Stomach (tissue), 9 donors: ENCODE results near the gene SWI5. TPM values are rescaled to one million over a fixed set of nuclear protein-coding genes. Genes with fewer than 3 reads are reported as not detected.
"Not testable (repeated sequence)": the region's sequence is repeated elsewhere in the genome, so short reads cannot be mapped to it uniquely, and the experiment has no call there.

ENCODE experiments used
- DNase-seq, 2 donors: peaks; one replicate each; pipeline versions ENCODE4 v3.0.0 to v3.0.0-alpha.2; 2013 to 2019
- H3K27ac ChIP-seq, 5 donors: fragments of 200-600 bp in 4 of 5; sonication (generic) in 4 of 5; one replicate each; pipeline ENCODE4 v1.5.1; 2013 to 2019; ENCODE audit warnings: mild to moderate bottlenecking in 1 of 5, moderate library complexity in 1 of 5
- H3K27me3 ChIP-seq, 3 donors: fragments of 200-600 bp; sonication (generic); one replicate each; pipeline ENCODE4 v1.5.1; 2017 to 2019; ENCODE audit warnings: mixed run types in 1 of 3
- H3K36me3 ChIP-seq, 4 donors: fragments of 200-600 bp; sonication (generic); 1 replicate in 3 of 4; 2 replicates in 1 of 4; pipeline ENCODE4 v1.5.1; 2016 to 2019
- H3K4me1 ChIP-seq, 4 donors: fragments of 200-600 bp; sonication (generic); one replicate each; pipeline ENCODE4 v1.5.1; 2016 to 2019
- H3K4me3 ChIP-seq, 4 donors: fragments of 200-600 bp; sonication (generic) in 3 of 4; one replicate each; pipeline ENCODE4 v1.5.1; 2016 to 2019; ENCODE audit warnings: mild to moderate bottlenecking in 1 of 4
- H3K9me3 ChIP-seq, 4 donors: fragments of 200-600 bp; sonication (generic); one replicate each; pipeline ENCODE4 v1.5.1; 2016 to 2019
- CTCF ChIP-seq, 7 experiments: fragments of 450-650 bp in 4 of 7; fragments of 200-600 bp in 3 of 7; sonication (generic) in 3 of 7; IDR thresholded peaks; one replicate each; pipeline ENCODE4 v1.5.1; 2016 to 2019; ENCODE audit warnings: antibody characterized with exemption in 7 of 7, control low read depth in 2 of 7, mild to moderate bottlenecking in 1 of 7
- EP300 ChIP-seq: sonication (generic); formaldehyde crosslinking; IDR thresholded peaks from one replicate; pipeline ENCODE4 v1.6.1; 2017; ENCODE audit warnings: antibody characterized with exemption
- POLR2A ChIP-seq, 4 donors: fragments of 450-650 bp; IDR thresholded peaks; one replicate each; pipeline ENCODE4 v1.6.1; 2016; ENCODE audit warnings: antibody characterized with exemption in 4 of 4, control low read depth in 2 of 4, mild to moderate bottlenecking in 1 of 4, moderate library complexity in 1 of 4
- POLR2AphosphoS5 ChIP-seq, 3 donors: sonication (generic); formaldehyde crosslinking; IDR thresholded peaks; one replicate each; pipeline ENCODE4 v1.6.1; 2016; ENCODE audit warnings: antibody characterized with exemption in 3 of 3
- WGBS, 5 donors: extraction: QIAGEN DNeasy Blood & Tissue Kit in 3 of 5; methylation state at CpG; one replicate each; pipeline versions ENCODE4 v1.1.5 to v1.1.7; 2013 to 2018; 5-methylcytosine and 5-hydroxymethylcytosine counted together
- intact Hi-C: fragments of 100-400 bp; cut with DNase I; formaldehyde crosslinking; loops from one replicate; pipeline ENCODE4 v1.15.1; 2023; ENCODE audit warnings: low total_unique reads
- polyA plus RNA-seq, 3 donors: library from polyadenylated mRNA; stranded (reverse); fragments of 200-250 nt; gene quantifications; one replicate each; pipeline ENCODE4 v1.2.3, GENCODE V29; 2013
- total RNA-seq, 5 donors: library from RNA; depleted of rRNA; stranded (reverse); fragments of >200 nt; gene quantifications; one replicate each; pipeline versions ENCODE4 v1.1.0 to v1.2.3, GENCODE V29; 2014 to 2016
- donor health status: healthy with polysubstance abuse.
- donor health status: Bipolar disorder and iron deficiency.
- donor health status: healthy.

The SWI5 gene
- total and polyA plus RNA-seq, 8 donors = 8.1 to 61.3 (median 32.9) TPM; not detected in 2

GRCh38 chr9:128271512-128271911, 4.6 kb upstream of the SWI5 start:
- Histone ChIP-seq H3K36me3 (peaks cover 46 to 71% (median 65%) of the 10 kb centered on the region in 4 donors), H3K27ac (peak overlapping the region in 2 of 5 donors; percentile 36 to 38), H3K27me3 (no peaks in the 10 kb centered on the region), H3K4me1 (peaks cover 15 to 32% (median 24%) of the 10 kb centered on the region in 4 donors), H3K4me3 (no peak overlapping the region), H3K9me3 (no peaks in the 10 kb centered on the region)
- intact Hi-C loops = no loop called here
- DNase-seq = no peak
- TF ChIP-seq POLR2A (IDR thresholded peaks at IDR 0.05) (no peak), POLR2AphosphoS5 (IDR thresholded peaks at IDR 0.05) (no peak), CTCF (IDR thresholded peaks at IDR 0.05) (no peak), EP300 (no peak)
- WGBS, 5 donors = 55 to 80% (median 65%) methylated on average over 5 of the region's 5 CpGs

- no peak overlapping the region for H3K4me3 ChIP-seq
- no peaks in the 10 kb centered on the region for H3K27me3 ChIP-seq
- peaks cover 25 to 55% (median 40%) of the 10 kb centered on the region in 4 donors for H3K4me1 ChIP-seq
- H3K36me3 ChIP-seq = peaks cover 26 to 43% (median 39%) of the 10 kb centered on the region in 4 donors
- DNase-seq = no peak
- 55 to 65% (median 61%) methylated on average over 8 of the region's 8 CpGs for WGBS, 5 donors
- H3K9me3 ChIP-seq = no peaks in the 10 kb centered on the region
- peak overlapping the region in 1 of 5 donors; percentile 93 for H3K27ac ChIP-seq
- TF ChIP-seq POLR2AphosphoS5 (IDR thresholded peaks at IDR 0.05) (no peak), CTCF (IDR thresholded peaks at IDR 0.05) (no peak), EP300 (no peak), POLR2A (IDR thresholded peaks at IDR 0.05) (no peak)
- intact Hi-C loops = no loop called here
Observed at GRCh38 chr9:128274245-128274644, 1.8 kb upstream of the SWI5 start.

GRCh38 chr9:128275198-128276007, 673 bp upstream of the SWI5 start, which contains the start of gene GOLGA2:
Gene GOLGA2, minus strand, starts transcription at chr9:128276007. Its CDS starts 31 bp downstream, at chr9:128275976.
- Histone ChIP-seq H3K4me3 (peak within 1 kb of the TSS; percentile 69 to 97 (median 78)), H3K27ac (peak within 1 kb of the TSS; percentile 86 to 97 (median 92)), H3K36me3 (peaks cover 26 to 32% (median 30%) of the 10 kb centered on the region in 4 donors), H3K27me3 (no peaks in the 10 kb centered on the region), H3K9me3 (no peaks in the 10 kb centered on the region), H3K4me1 (peaks cover 25 to 65% (median 45%) of the 10 kb centered on the region in 4 donors)
- DNase-seq = peak in 1 of 2 donors; percentile 85
- intact Hi-C loops = no loop called here
- WGBS, 5 donors = 1% methylated on average over 37 to 57 of the region's 57 CpGs
- TF ChIP-seq POLR2AphosphoS5 (IDR thresholded peaks at IDR 0.05) = no peak
- no peak for TF ChIP-seq EP300
- no peak for TF ChIP-seq POLR2A (IDR thresholded peaks at IDR 0.05)
- no peak for TF ChIP-seq CTCF (IDR thresholded peaks at IDR 0.05)

- TF ChIP-seq POLR2AphosphoS5 (IDR thresholded peaks at IDR 0.05) (no peak), CTCF (IDR thresholded peaks at IDR 0.05) (no peak), EP300 (no peak), POLR2A (IDR thresholded peaks at IDR 0.05) (no peak)
- Histone ChIP-seq H3K36me3 (peaks cover 15 to 19% (median 18%) of the 10 kb centered on the region in 4 donors), H3K9me3 (no peaks in the 10 kb centered on the region), H3K27ac (peak overlapping the region; percentile 76 to 97 (median 92)), H3K4me1 (peaks cover 25 to 60% (median 43%) of the 10 kb centered on the region in 4 donors), H3K4me3 (peak overlapping the region; percentile 69 to 97 (median 78)), H3K27me3 (no peaks in the 10 kb centered on the region)
- intact Hi-C loops = no loop called here
- DNase-seq = peak in 1 of 2 donors; percentile 79
- WGBS, 5 donors = 7 to 11% (median 9%) methylated on average over 23 of the region's 23 CpGs
Observed at GRCh38 chr9:128276574-128277270, 646 bp downstream of the SWI5 start.

- 53 to 70% (median 60%) methylated on average over 22 of the region's 22 CpGs for WGBS, 5 donors
- H3K36me3 ChIP-seq, H3K4me3 ChIP-seq, intact Hi-C loops, H3K27me3 ChIP-seq, H3K9me3 ChIP-seq: not testable (repeated sequence)
- DNase-seq = peak in 1 of 2 donors; percentile 29
- Histone ChIP-seq H3K4me1 (peaks cover 18 to 44% (median 31%) of the 10 kb centered on the region in 4 donors), H3K27ac (peak overlapping the region in 3 of 5 donors; percentile 20 to 46 (median 22))
Observed at GRCh38 chr9:128279088-128280073, 3.3 kb downstream of the SWI5 start.
